Uterus (tissue), 4 donors: ENCODE measurements around the gene SPATA45. TPM values are rescaled to one million over a fixed set of nuclear protein-coding genes. Genes with fewer than 3 reads are reported as not detected.

ENCODE experiments used
- DNase-seq, 2 donors: peaks; one replicate each; pipeline ENCODE4 v3.0.0-alpha.2; 2019 to 2020
- H3K27ac ChIP-seq, 2 donors: fragments of 200-600 bp; sonication (generic); 1 replicate in 1 of 2; 2 replicates in 1 of 2; pipeline ENCODE4 v1.5.1; 2016 to 2018
- H3K27me3 ChIP-seq, 2 donors: fragments of 200-600 bp; sonication (generic); one replicate each; pipeline ENCODE4 v1.5.1; 2018 to 2019; ENCODE audit warnings: control low read depth in 1 of 2
- H3K36me3 ChIP-seq, 2 donors: fragments of 200-600 bp; sonication (generic); one replicate each; pipeline ENCODE4 v1.5.1; 2019; ENCODE audit warnings: control low read depth in 1 of 2
- H3K4me1 ChIP-seq, 2 donors: fragments of 200-600 bp; sonication (generic); one replicate each; pipeline ENCODE4 v1.5.1; 2018 to 2019; ENCODE audit warnings: control low read depth in 1 of 2
- H3K4me3 ChIP-seq, 2 donors: fragments of 200-600 bp; sonication (generic); 1 replicate in 1 of 2; 2 replicates in 1 of 2; pipeline ENCODE4 v1.5.1; 2018 to 2019; ENCODE audit warnings: mild to moderate bottlenecking in 1 of 2
- H3K9me3 ChIP-seq, 2 donors: fragments of 200-600 bp; sonication (generic); one replicate each; pipeline ENCODE4 v1.5.1; 2019; ENCODE audit warnings: control low read depth in 1 of 2
- POLR2A ChIP-seq, 2 donors: fragments of 450-650 bp; IDR thresholded peaks; one replicate each; pipeline ENCODE4 v1.6.1; 2016; ENCODE audit warnings: antibody characterized with exemption in 2 of 2, mild to moderate bottlenecking in 1 of 2, moderate library complexity in 1 of 2
- intact Hi-C: fragments of 100-400 bp; cut with DNase I; formaldehyde crosslinking; loops from one replicate; pipeline ENCODE4 v1.15.1; 2023; ENCODE audit warnings: low total_unique reads
- total RNA-seq, 4 donors: library from RNA; depleted of rRNA in 3 of 4; stranded (reverse); fragments of >200 nt in 3 of 4; gene quantifications; one replicate each; pipeline versions ENCODE4 v1.1.0 to v1.2.4, GENCODE V29; 2014 to 2023
- TF ChIP-seq, protein P1 (sequence below), 4 experiments: fragments of 200-600 bp in 2 of 4; fragments of 450-650 bp in 2 of 4; sonication (generic) in 2 of 4; IDR thresholded peaks; one replicate each; pipeline ENCODE4 v1.5.1; 2016 to 2019; ENCODE audit warnings: antibody characterized with exemption in 4 of 4, mild to moderate bottlenecking in 2 of 4, moderate library complexity in 1 of 4
- donor health status: DM: yes; HTN: yes; CAD: no.

Gene SPATA45
- total RNA-seq, 4 donors from 2014 or later = not detected

DNA sequence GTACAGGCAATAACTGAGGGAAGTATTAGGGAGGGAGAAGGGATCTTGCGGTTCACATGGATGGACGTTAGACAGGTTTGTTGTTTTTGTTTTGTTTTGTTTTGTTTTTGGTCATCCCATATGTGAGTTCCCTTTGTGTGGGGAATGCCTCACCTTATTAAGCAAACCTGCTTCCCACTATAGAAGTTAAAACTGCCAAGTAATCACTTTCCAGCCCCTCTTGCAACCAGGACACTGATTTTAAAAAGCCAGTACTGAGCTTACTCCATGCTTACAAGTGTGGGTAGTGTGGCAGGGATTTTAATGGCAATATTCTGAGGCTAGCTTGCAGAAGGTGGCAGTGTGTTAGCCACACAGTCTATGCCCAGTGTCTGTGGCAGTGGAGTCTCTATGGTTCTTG, 26.5 kb downstream of the SPATA45 start:
- no peaks in the 10 kb centered on the region for H3K4me1 ChIP-seq
- H3K4me3 ChIP-seq = no peak overlapping the region
- no peaks in the 10 kb centered on the region for H3K36me3 ChIP-seq
- TF ChIP-seq, protein P1, sequence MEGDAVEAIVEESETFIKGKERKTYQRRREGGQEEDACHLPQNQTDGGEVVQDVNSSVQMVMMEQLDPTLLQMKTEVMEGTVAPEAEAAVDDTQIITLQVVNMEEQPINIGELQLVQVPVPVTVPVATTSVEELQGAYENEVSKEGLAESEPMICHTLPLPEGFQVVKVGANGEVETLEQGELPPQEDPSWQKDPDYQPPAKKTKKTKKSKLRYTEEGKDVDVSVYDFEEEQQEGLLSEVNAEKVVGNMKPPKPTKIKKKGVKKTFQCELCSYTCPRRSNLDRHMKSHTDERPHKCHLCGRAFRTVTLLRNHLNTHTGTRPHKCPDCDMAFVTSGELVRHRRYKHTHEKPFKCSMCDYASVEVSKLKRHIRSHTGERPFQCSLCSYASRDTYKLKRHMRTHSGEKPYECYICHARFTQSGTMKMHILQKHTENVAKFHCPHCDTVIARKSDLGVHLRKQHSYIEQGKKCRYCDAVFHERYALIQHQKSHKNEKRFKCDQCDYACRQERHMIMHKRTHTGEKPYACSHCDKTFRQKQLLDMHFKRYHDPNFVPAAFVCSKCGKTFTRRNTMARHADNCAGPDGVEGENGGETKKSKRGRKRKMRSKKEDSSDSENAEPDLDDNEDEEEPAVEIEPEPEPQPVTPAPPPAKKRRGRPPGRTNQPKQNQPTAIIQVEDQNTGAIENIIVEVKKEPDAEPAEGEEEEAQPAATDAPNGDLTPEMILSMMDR (IDR thresholded peaks at IDR 0.05) = no peak
- TF ChIP-seq POLR2A (IDR thresholded peaks at IDR 0.05) = no peak
- intact Hi-C loops = no loop called here
- no peaks in the 10 kb centered on the region for H3K27me3 ChIP-seq
- H3K9me3 ChIP-seq = no peaks in the 10 kb centered on the region
- no peak for DNase-seq
- H3K27ac ChIP-seq = no peak overlapping the region

DNA sequence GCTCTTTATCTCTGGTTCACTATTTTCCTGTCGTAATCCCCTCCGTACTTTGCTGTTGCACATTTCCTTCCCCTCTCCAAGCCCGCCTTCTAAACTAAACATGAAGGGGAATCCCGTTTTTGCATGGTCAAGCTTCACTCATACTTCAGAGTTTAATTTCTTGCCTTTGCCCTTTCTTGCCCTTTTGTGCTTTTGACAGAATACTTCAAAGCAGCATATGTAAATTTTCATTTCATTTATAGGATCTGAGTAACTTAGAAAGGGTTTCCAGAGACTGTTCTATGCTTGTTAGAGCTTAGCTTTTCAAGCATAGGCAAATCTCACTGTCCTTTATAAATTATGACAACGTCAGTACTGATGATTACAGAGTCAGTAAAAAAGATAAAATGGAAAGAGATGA, 27.7 kb downstream of the SPATA45 start:
- H3K36me3 ChIP-seq = no peaks in the 10 kb centered on the region
- intact Hi-C loops = no loop called here
- H3K27ac ChIP-seq = no peak overlapping the region
- no peaks in the 10 kb centered on the region for H3K9me3 ChIP-seq
- no peak for DNase-seq
- H3K4me3 ChIP-seq = no peak overlapping the region
- no peak for TF ChIP-seq POLR2A (IDR thresholded peaks at IDR 0.05)
- TF ChIP-seq, protein P1 (IDR thresholded peaks at IDR 0.05) = no peak
- H3K27me3 ChIP-seq = no peaks in the 10 kb centered on the region
- no peaks in the 10 kb centered on the region for H3K4me1 ChIP-seq

DNA sequence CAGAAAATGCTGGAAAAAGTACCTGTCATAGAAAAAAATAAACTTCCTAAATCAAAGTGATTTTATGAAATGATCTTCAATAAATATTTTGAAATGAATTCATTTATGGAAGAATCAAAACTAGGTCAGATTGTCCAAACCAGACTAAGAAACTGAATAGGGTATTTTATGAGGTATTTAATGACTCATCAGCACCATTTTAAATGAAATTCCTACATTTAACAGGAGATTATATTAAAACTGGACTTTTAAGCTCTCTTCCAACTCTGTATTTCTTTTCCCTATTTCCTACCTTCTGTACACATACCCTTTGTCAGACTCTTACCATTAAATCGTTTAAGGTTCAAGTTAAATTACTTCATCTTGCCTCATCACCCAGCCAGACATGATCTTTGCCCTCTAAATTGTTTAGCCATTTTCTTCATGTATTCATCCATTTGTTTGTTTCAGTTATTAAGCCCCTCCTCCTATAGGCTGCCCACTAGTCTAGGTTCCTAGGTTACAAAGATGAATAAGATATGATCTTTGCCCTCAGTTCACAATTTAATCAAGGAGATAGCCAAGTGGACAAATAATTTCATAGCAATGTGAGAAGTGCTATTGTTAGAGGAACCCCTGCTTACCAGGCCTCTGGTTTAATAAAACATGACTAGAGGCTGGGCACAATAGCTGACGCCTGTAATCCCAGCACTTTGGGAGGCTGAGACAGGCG, 30.7 kb downstream of the SPATA45 start:
- H3K36me3 ChIP-seq = no peaks in the 10 kb centered on the region
- no peak overlapping the region for H3K27ac ChIP-seq
- H3K27me3 ChIP-seq = no peaks in the 10 kb centered on the region
- intact Hi-C loops = no loop called here
- TF ChIP-seq, protein P1 (IDR thresholded peaks at IDR 0.05) = no peak
- no peak for TF ChIP-seq POLR2A (IDR thresholded peaks at IDR 0.05)
- H3K4me3 ChIP-seq = no peak overlapping the region
- no peak for DNase-seq
- no peaks in the 10 kb centered on the region for H3K4me1 ChIP-seq
- H3K9me3 ChIP-seq = no peaks in the 10 kb centered on the region

DNA sequence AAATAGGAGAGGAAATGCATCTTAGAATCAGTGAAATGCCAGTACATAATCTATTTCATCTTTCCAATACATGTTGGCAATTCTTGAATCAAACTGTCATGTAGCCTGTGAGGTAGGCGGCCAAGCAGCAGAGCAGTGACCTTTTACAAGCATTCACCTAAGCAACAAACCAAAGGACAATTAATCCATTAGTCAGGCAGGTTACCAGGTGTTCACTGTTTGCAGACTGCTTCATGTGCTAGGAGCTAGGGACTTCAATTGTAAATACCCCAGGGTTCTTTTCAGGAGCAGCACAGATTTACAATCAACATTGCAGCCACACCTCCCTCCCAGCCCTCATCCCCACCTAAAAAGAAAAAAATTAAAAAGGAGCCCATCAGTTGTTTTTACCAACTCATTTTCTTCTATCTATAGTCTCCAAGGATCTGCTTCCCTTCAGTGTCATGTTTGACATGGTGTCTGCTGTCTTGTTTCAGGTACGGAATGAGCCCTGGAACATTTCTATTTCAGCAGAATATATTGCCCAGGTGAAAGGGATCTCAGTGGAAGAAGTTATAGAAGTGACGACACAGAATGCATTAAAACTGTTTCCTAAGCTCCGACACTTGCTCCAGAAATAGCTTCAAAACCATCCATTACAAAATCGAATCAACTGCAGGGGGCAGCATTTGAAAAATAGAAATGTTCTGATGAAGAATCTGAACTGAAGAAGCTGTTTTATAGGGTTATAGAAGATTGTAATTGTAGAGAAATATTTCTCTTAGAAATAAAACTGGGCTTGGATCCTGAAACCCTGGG, 32.7 kb downstream of the SPATA45 start:
- intact Hi-C loops = no loop called here
- Histone ChIP-seq H3K36me3 (no peaks in the 10 kb centered on the region), H3K4me3 (no peak overlapping the region), H3K4me1 (no peaks in the 10 kb centered on the region), H3K27ac (no peak overlapping the region), H3K27me3 (no peaks in the 10 kb centered on the region), H3K9me3 (no peaks in the 10 kb centered on the region)
- no peak for TF ChIP-seq POLR2A (IDR thresholded peaks at IDR 0.05)
- TF ChIP-seq, protein P1 (IDR thresholded peaks at IDR 0.05) = peak in 3 of 4 experiments; percentile 20 to 25 (median 23)
- no peak for DNase-seq

DNA sequence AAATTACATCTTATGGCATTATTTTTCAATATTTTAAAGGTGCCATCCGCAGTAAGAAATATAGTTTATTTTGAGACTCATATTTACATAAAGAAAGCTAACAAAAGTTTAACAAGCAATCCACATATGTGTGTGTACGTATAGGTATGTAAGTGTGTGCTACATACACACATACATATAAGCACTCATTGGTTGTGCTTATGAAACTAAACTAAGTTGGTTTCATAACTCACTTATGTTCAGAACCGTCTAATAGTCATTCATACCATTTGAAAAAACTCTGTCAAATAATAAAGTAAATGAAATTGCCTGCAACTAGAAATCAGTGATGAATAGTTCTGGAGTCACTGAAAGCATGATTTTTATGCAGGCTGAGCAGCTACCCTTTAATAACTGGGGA, 41.7 kb downstream of the SPATA45 start:
- Histone ChIP-seq H3K27ac (no peak overlapping the region), H3K36me3 (no peaks in the 10 kb centered on the region), H3K4me1 (no peaks in the 10 kb centered on the region), H3K9me3 (no peaks in the 10 kb centered on the region), H3K27me3 (no peaks in the 10 kb centered on the region), H3K4me3 (no peak overlapping the region)
- TF ChIP-seq POLR2A (IDR thresholded peaks at IDR 0.05) = no peak
- TF ChIP-seq, protein P1 (IDR thresholded peaks at IDR 0.05) = no peak
- DNase-seq = no peak
- intact Hi-C loops = no loop called here
